Kidney (tissue), 14 donors: ENCODE data around the gene NF2. TPM values are rescaled to one million over a fixed set of nuclear protein-coding genes. Genes with fewer than 3 reads are reported as not detected.

ENCODE experiments used
- DNase-seq, 5 donors: peaks; one replicate each; pipeline ENCODE4 v3.0.0-alpha.2; 2013 to 2020
- FAIRE-seq: peaks from 2 replicates; lab custom pipeline; 2012; peaks lifted over from hg19 to GRCh38; lab: Jason Lieb, UNC
- H3K27ac ChIP-seq, 2 donors: one replicate each; pipeline ENCODE4 v1.7.0; 2013; ENCODE audit warnings: low read depth in 2 of 2, low read length in 2 of 2, inconsistent platforms in 1 of 2
- H3K27me3 ChIP-seq: one replicate; pipeline ENCODE4 v1.7.1; 2013; ENCODE audit warnings: low read length, inconsistent platforms; ENCODE audit not compliant: control insufficient read depth, insufficient read depth
- H3K36me3 ChIP-seq, 3 donors: one replicate each; pipeline versions ENCODE4 v1.7.0 to v1.7.1; 2013; ENCODE audit warnings: low read length in 3 of 3, control low read depth in 1 of 3, inconsistent platforms in 1 of 3; ENCODE audit not compliant: insufficient read depth in 3 of 3, control insufficient read depth in 2 of 3
- H3K4me1 ChIP-seq, 3 donors: one replicate each; pipeline versions ENCODE4 v1.7.0 to v1.7.1; 2013; ENCODE audit warnings: low read length in 3 of 3, inconsistent platforms in 1 of 3, low read depth in 1 of 3; ENCODE audit not compliant: control insufficient read depth in 2 of 3, insufficient read depth in 2 of 3
- H3K4me3 ChIP-seq, 3 donors: one replicate each; pipeline versions ENCODE4 v1.7.0 to v1.8.1; 2013; ENCODE audit warnings: low read length in 3 of 3, control low read depth in 1 of 3, inconsistent platforms in 1 of 3
- H3K9ac ChIP-seq, 3 donors: one replicate each; pipeline versions ENCODE4 v1.7.0 to v1.7.1; 2013; ENCODE audit warnings: low read length in 3 of 3, control low read depth in 1 of 3, inconsistent platforms in 1 of 3
- H3K9me3 ChIP-seq, 3 donors: one replicate each; pipeline versions ENCODE4 v1.7.0 to v1.7.1; 2013; ENCODE audit warnings: low read length in 3 of 3, control low read depth in 1 of 3, inconsistent platforms in 1 of 3; ENCODE audit not compliant: control insufficient read depth in 2 of 3, insufficient read depth in 1 of 3
- intact Hi-C: fragments of 100-400 bp; cut with DNase I; formaldehyde crosslinking; loops from one replicate; pipeline ENCODE4 v1.11.1; 2022
- polyA plus RNA-seq: library from polyadenylated mRNA; stranded (reverse); fragments of 350-450 nt; fragmentation: Illumina TruSeq; extraction: RNeasy Lipid Tissue Mini Kit (QIAGEN cat#74804); gene quantifications from one replicate; pipeline ENCODE4 v1.2.3, GENCODE V29; 2014; ENCODE audit warnings: low read depth, low replicate concordance; ENCODE audit not compliant: insufficient read depth
- total RNA-seq: library from RNA; stranded (reverse); fragmentation: NEBNext Ultra II Directional; extraction: Animal tissue kit (Norgen Biotek cat#: 25700); gene quantifications from one replicate; pipeline ENCODE4 v1.2.1, GENCODE V29; 2021
- TF ChIP-seq, protein P1 (sequence below): IDR thresholded peaks from 3 replicates; pipeline ENCODE4 v1.5.1; 2012; ENCODE audit warnings: mild to moderate bottlenecking, moderate library complexity, borderline replicate concordance; ENCODE audit not compliant: insufficient read depth; ENCODE audit errors: extremely low read depth
- donor health status: control.
- donor health status: control.
- donor health status: control.
- donor health status: control.
- donor health status: control.
- donor health status: DM: yes; HTN: yes; CAD: no.
- donor health status: Normal renal cell carcinoma (clear cell type).

The NF2 gene
- total and polyA plus RNA-seq, 2 donors from 2014 or later = 15.4 to 60.6 TPM

DNA sequence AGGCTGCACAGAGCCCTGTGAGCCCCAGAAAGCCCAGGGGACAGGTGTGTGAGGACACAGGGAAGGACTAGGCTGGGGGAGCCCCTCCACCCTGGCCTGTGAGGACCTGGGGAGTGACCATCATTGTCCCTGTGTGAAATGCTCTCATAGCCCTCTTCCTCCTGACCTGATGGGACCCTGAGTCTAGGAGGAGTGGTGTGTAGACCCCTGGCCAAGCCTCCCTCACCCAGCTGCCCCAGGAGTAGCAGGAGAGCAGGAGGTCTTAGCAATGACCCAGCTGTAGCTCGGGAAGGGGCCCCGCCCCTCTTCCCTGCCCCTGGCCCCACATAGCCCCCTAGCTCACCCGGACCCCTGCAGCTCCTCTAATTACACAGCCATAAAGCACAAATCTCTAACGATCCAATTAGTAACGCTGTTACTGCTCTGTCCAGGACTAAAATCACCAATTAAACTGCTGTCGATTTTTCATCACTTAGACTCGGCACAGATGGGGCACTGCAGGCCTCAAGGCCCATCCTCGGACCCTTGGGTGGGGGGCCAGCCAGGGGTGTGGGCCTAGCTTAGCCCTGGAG is 109.8 kb downstream of the NF2 start:
- Histone ChIP-seq H3K9ac (no peak overlapping the region), H3K9me3 (no peaks in the 10 kb centered on the region), H3K36me3 (no peaks in the 10 kb centered on the region), H3K27ac (no peak overlapping the region), H3K4me3 (no peak overlapping the region), H3K4me1 (peaks cover 0 to 2% (median 0%) of the 10 kb centered on the region in 3 donors), H3K27me3 (no peaks in the 10 kb centered on the region)
- FAIRE-seq (no peak), DNase-seq (no peak)
- intact Hi-C loops = no loop called here
- TF ChIP-seq, protein P1, sequence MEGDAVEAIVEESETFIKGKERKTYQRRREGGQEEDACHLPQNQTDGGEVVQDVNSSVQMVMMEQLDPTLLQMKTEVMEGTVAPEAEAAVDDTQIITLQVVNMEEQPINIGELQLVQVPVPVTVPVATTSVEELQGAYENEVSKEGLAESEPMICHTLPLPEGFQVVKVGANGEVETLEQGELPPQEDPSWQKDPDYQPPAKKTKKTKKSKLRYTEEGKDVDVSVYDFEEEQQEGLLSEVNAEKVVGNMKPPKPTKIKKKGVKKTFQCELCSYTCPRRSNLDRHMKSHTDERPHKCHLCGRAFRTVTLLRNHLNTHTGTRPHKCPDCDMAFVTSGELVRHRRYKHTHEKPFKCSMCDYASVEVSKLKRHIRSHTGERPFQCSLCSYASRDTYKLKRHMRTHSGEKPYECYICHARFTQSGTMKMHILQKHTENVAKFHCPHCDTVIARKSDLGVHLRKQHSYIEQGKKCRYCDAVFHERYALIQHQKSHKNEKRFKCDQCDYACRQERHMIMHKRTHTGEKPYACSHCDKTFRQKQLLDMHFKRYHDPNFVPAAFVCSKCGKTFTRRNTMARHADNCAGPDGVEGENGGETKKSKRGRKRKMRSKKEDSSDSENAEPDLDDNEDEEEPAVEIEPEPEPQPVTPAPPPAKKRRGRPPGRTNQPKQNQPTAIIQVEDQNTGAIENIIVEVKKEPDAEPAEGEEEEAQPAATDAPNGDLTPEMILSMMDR = no peak

DNA sequence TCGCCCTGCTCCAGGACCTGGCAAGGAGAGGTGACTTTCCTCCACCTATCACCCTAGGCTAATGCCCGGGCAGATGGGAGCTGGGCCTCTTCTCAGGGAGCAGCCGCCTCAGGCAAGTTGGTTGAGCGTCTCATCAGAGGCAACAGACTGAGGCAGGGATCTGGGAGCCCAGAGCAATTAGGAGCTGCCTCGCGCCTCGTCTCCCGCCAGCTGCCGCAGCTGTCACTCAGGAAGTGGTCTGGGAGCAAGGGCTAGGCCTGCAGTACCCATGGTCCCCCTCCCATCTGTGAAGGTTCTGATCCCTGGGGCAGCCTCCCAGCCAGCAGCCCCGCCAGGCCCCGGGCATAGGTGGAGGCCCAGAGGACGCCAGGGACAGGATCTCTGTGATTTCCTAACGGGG is 111.8 kb downstream of the NF2 start:
- intact Hi-C loops = no loop called here
- TF ChIP-seq, protein P1 = no peak
- no peak for FAIRE-seq
- Histone ChIP-seq H3K27me3 (peaks cover 3% of the 10 kb centered on the region), H3K9ac (no peak overlapping the region), H3K36me3 (no peaks in the 10 kb centered on the region), H3K4me1 (peaks cover 0 to 4% (median 0%) of the 10 kb centered on the region in 3 donors), H3K4me3 (no peak overlapping the region), H3K9me3 (no peaks in the 10 kb centered on the region), H3K27ac (no peak overlapping the region)
- no peak for DNase-seq

DNA sequence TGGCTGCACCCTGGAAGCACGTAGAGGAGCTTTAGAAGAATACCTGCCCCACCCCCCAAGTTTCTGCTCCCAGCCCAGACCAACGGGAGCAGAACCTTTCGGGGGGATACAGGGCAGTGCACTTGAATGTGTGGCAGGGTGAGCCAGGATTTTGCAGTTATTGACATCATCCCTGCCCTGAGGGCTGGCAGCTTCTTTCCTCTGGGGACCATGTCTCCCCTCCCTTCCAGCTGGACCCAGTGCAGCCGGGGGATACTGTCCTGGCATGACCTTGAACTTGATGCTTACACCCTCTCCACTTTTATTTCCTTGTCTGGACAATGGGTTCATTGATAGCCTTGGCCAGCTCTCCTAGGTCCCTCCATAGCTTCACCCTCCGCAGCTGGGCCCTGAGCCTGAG is 112.3 kb downstream of the NF2 start:
- TF ChIP-seq, protein P1 = no peak
- Histone ChIP-seq H3K9me3 (no peaks in the 10 kb centered on the region), H3K4me1 (peaks cover 0 to 4% (median 0%) of the 10 kb centered on the region in 3 donors), H3K4me3 (no peak overlapping the region), H3K27ac (no peak overlapping the region), H3K9ac (no peak overlapping the region), H3K36me3 (no peaks in the 10 kb centered on the region), H3K27me3 (peaks cover 3% of the 10 kb centered on the region)
- FAIRE-seq = no peak
- no peak for DNase-seq
- intact Hi-C loops = no loop called here
